ENCODE results near the gene PKHD1.

PKHD1 gene

DNA sequence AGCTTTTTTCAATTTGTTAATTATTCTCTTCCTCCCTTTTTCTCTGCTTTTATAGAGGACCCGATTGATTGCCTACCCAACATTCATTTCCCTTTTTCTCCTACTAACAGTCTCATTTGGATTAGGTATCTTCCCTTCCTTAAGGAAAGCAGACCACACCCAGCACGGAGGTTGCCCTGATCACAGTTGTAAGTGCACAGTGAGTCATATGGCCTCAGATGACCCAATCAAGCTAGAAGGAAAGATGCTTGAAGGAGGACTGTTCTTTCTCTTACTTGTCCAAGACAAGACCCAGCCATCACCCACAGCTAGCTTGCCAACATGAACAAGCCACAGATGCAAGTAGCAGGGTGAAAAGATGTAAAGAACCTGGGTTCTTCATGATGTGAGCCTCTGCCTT, 518.6 kb downstream of the PKHD1 start:
- H3K4me3 ChIP-seq (ENCODE audit: low read length in 2 of 2), result no peak overlapping the region
- no peak overlapping the region for H3K27ac ChIP-seq (ENCODE audit: low read depth in 2 of 2, low read length in 2 of 2)
- H3K9ac ChIP-seq (ENCODE audit: low read depth in 1 of 2, low read length in 2 of 2), result no peak overlapping the region
- no peaks in the 10 kb centered on the region for H3K9me3 ChIP-seq (ENCODE audit: control insufficient read depth in 2 of 2, low read length in 2 of 2)
- no peaks in the 10 kb centered on the region for H3K4me1 ChIP-seq (ENCODE audit: control insufficient read depth in 2 of 2, insufficient read depth in 2 of 2, low read length in 2 of 2)
- H3K27me3 ChIP-seq (ENCODE audit: control insufficient read depth in 2 of 2, insufficient read depth in 2 of 2, low read length in 2 of 2), result no peaks in the 10 kb centered on the region
- H3K36me3 ChIP-seq (ENCODE audit: control insufficient read depth in 2 of 2, insufficient read depth in 2 of 2, low read length in 2 of 2), result no peaks in the 10 kb centered on the region

DNA sequence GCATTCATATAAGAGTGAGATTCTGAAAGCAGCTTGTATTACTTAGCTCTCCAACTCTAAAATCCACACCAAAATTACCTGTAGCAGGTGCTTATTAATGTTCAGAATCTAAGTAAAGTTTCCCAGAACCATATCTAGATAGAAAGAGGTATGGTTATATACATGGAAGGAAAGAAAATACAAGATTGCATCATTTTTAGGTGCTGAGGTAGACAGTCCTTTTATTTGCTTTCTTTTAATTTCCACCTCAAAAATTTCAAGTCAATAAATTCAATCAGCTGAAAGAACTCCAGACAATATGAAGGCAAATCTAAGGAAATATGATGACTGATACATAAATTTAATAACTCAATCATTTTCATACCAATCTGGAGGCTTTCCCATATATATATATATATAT, 521.9 kb downstream of the PKHD1 start:
- H3K9ac ChIP-seq (ENCODE audit: low read depth in 1 of 2, low read length in 2 of 2), result no peak overlapping the region
- no peak overlapping the region for H3K4me3 ChIP-seq (ENCODE audit: low read length in 2 of 2)
- H3K27me3 ChIP-seq (ENCODE audit: control insufficient read depth in 2 of 2, insufficient read depth in 2 of 2, low read length in 2 of 2), result no peaks in the 10 kb centered on the region
- no peaks in the 10 kb centered on the region for H3K4me1 ChIP-seq (ENCODE audit: control insufficient read depth in 2 of 2, insufficient read depth in 2 of 2, low read length in 2 of 2)
- H3K27ac ChIP-seq (ENCODE audit: low read depth in 2 of 2, low read length in 2 of 2), result no peak overlapping the region
- no peaks in the 10 kb centered on the region for H3K36me3 ChIP-seq (ENCODE audit: control insufficient read depth in 2 of 2, insufficient read depth in 2 of 2, low read length in 2 of 2)
- H3K9me3 ChIP-seq (ENCODE audit: control insufficient read depth in 2 of 2, low read length in 2 of 2), result no peaks in the 10 kb centered on the region
